Type B pancreatic cell (in vitro differentiated cells): Measurements from ENCODE around the gene EGFR. TPM values are rescaled to one million over a fixed set of nuclear protein-coding genes. Genes with fewer than 3 reads are reported as not detected.
A peak's percentile ranks its signal among the peaks of the same experiment; 100 is the strongest.

ENCODE experiments used
- DNase-seq: peaks from one replicate; pipeline ENCODE4 v3.0.0; 2021; ENCODE audit warnings: mixed read lengths; ENCODE audit not compliant: unreplicated experiment; ENCODE audit errors: extremely low spot score
- H3K27ac Mint-ChIP-seq: 2 replicates; pipeline ENCODE4 v1.8.0; 2021; ENCODE audit warnings: mild to moderate bottlenecking, mixed read lengths
- H3K27me3 Mint-ChIP-seq: 2 replicates; pipeline ENCODE4 v1.8.0; 2021; ENCODE audit warnings: mixed read lengths
- H3K36me3 Mint-ChIP-seq: 2 replicates; pipeline ENCODE4 v1.8.0; 2021; ENCODE audit warnings: mixed read lengths
- H3K4me1 Mint-ChIP-seq: one replicate; pipeline ENCODE4 v1.8.0; 2021; ENCODE audit warnings: mixed read lengths; ENCODE audit not compliant: unreplicated experiment
- H3K4me3 Mint-ChIP-seq: 2 replicates; pipeline ENCODE4 v1.8.0; 2021; ENCODE audit warnings: mild to moderate bottlenecking, mixed read lengths
- H3K9me3 Mint-ChIP-seq: 2 replicates; pipeline ENCODE4 v1.8.0; 2021; ENCODE audit warnings: mixed read lengths
- CTCF ChIP-seq: fragments of 200-600 bp; sonication (generic); conservative IDR thresholded peaks from 2 replicates; pipeline ENCODE4 v1.5.0; 2021; ENCODE audit warnings: antibody characterized with exemption, mild to moderate bottlenecking
- total RNA-seq: library from RNA; stranded (reverse); gene quantifications from 2 replicates; pipeline ENCODE4 v1.2.1, GENCODE V29; 2021; ENCODE audit warnings: low replicate concordance

EGFR gene
- total RNA-seq, 1 donor from 2014 or later = 44.6 TPM

GRCh38 chr7:55088107-55088506, 69.3 kb downstream of the EGFR start:
- Mint-ChIP-seq H3K9me3 (no peaks in the 10 kb centered on the region), H3K4me3 (no peak overlapping the region), H3K27me3 (no peaks in the 10 kb centered on the region), H3K36me3 (peaks cover 8% of the 10 kb centered on the region), H3K4me1 (peaks cover 70% of the 10 kb centered on the region), H3K27ac (no peak overlapping the region)
- peak; percentile 25 for DNase-seq
- TF ChIP-seq CTCF = no peak

DNA sequence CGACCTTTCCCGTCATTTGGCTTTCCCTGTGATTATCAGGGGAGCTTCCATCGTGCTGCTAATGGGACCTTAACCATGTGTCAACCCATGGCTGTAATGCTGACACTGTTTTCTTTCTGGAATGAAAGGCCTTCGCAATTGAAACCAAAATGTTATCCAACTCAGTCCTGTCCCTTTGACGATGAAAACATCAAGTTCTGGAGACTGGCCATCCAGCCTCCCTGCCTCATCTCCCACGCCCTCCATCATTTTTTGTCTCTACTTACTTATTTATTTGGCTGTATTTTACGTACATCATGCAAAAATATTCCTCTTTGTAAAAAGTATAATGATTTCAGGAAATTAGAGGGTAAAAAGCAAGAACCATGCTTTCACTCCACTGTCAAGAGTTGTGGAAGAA, 69.8 kb downstream of the EGFR start:
- Mint-ChIP-seq H3K4me1 (peaks cover 71% of the 10 kb centered on the region), H3K36me3 (peaks cover 6% of the 10 kb centered on the region), H3K27me3 (no peaks in the 10 kb centered on the region), H3K4me3 (no peak overlapping the region), H3K9me3 (no peaks in the 10 kb centered on the region), H3K27ac (no peak overlapping the region)
- TF ChIP-seq CTCF = no peak
- DNase-seq = no peak

- Mint-ChIP-seq H3K4me3 (peak overlapping the region; percentile 55), H3K36me3 (peaks cover 2% of the 10 kb centered on the region), H3K27ac (peak overlapping the region; percentile 58), H3K27me3 (no peaks in the 10 kb centered on the region), H3K9me3 (no peaks in the 10 kb centered on the region), H3K4me1 (peaks cover 66% of the 10 kb centered on the region)
- no peak for TF ChIP-seq CTCF
- DNase-seq = no peak
These were observed 73.6 kb downstream of the EGFR start for GRCh38 chr7:55092186-55092974.

GRCh38 chr7:55092975-55093373, 74.2 kb downstream of the EGFR start:
- Mint-ChIP-seq H3K36me3 (no peaks in the 10 kb centered on the region), H3K4me3 (no peak overlapping the region), H3K27ac (no peak overlapping the region), H3K27me3 (no peaks in the 10 kb centered on the region), H3K4me1 (peaks cover 60% of the 10 kb centered on the region), H3K9me3 (no peaks in the 10 kb centered on the region)
- DNase-seq = no peak
- TF ChIP-seq CTCF = no peak

- no peaks in the 10 kb centered on the region for H3K27me3 Mint-ChIP-seq
- no peak for DNase-seq
- H3K36me3 Mint-ChIP-seq = no peaks in the 10 kb centered on the region
- H3K27ac Mint-ChIP-seq = no peak overlapping the region
- H3K4me3 Mint-ChIP-seq = no peak overlapping the region
- H3K4me1 Mint-ChIP-seq = peaks cover 58% of the 10 kb centered on the region
- no peaks in the 10 kb centered on the region for H3K9me3 Mint-ChIP-seq
- no peak for TF ChIP-seq CTCF
These were observed 74.9 kb downstream of the EGFR start for GRCh38 chr7:55093674-55094073.
